IMR-90 (cell line): ENCODE results near the gene PIGH.
"Not testable (repeated sequence)": the region's sequence is repeated elsewhere in the genome, so short reads cannot be mapped to it uniquely, and the experiment has no call there.

Experiments used
- CHD1 ChIP-seq: IDR thresholded peaks from 2 replicates; pipeline ENCODE4 v1.6.1; 2012; ENCODE audit warnings: low read depth, low read length, improper control_type of control experiment
- CTCF ChIP-seq: conservative IDR thresholded peaks from 2 replicates; pipeline ENCODE4 v1.5.1; 2012; ENCODE audit warnings: mild to moderate bottlenecking, low read depth, low read length, improper control_type of control experiment
- MXI1 ChIP-seq: IDR thresholded peaks from 2 replicates; pipeline ENCODE4 v1.6.1; 2012; ENCODE audit warnings: low read depth, mild to moderate bottlenecking, low read length, moderate library complexity, borderline replicate concordance
- POLR2A ChIP-seq: IDR thresholded peaks from 2 replicates; pipeline ENCODE4 v1.6.1; 2012; ENCODE audit warnings: mild to moderate bottlenecking, low read depth, low read length
- RCOR1 ChIP-seq: IDR thresholded peaks from 2 replicates; pipeline ENCODE4 v1.6.1; 2012; ENCODE audit warnings: mild to moderate bottlenecking, low read length, improper control_type of control experiment; ENCODE audit not compliant: insufficient replicate concordance
- USF2 ChIP-seq: fragments of 150-350 bp; IDR thresholded peaks from 2 replicates; pipeline ENCODE4 v1.6.1; 2017; ENCODE audit warnings: mild to moderate bottlenecking, antibody characterized with exemption, low read length, low read depth

GRCh38 chr14:67626131-67626530, 26.1 kb upstream of the PIGH start:
- not testable (repeated sequence) for TF ChIP-seq CTCF, USF2, MXI1, POLR2A, CHD1, RCOR1
